Activated CD4-positive, CD25-positive, alpha-beta regulatory T cell treated with anti-CD3 and anti-CD28 coated beads, Interleukin-2, amount 50 U/mL, for 72 hours (primary cell): Measurements from ENCODE around the gene NT5DC4.

Source experiments
- DNase-seq: peaks from one replicate; pipeline ENCODE4 v3.0.0; 2021

Gene NT5DC4

GRCh38 chr2:112788653-112789052, 67.8 kb downstream of the NT5DC4 start:
- no peak for DNase-seq
